Natural killer cell (primary cell): Measurements from ENCODE around the gene NAAA. TPM values are rescaled to one million over a fixed set of nuclear protein-coding genes. Genes with fewer than 3 reads are reported as not detected.
A peak's percentile ranks its signal among the peaks of the same experiment; 100 is the strongest.

Experiments
- ATAC-seq, 3 donors: fragments of 150-1000 bp in 2 of 3; fragments of 200-7000 bp in 1 of 3; cut with Tn5 transposase; 1 replicate in 1 of 3; 2 replicates in 2 of 3; pipeline ENCODE4 v1.10.0; 2021; ENCODE audit warnings: mild to moderate bottlenecking in 2 of 3, moderate library complexity in 2 of 3
- DNase-seq, 2 donors: peaks; one replicate each; pipeline versions ENCODE4 v3.0.0 to v3.0.0-alpha.2; 2013 to 2021; ENCODE audit warnings: mixed read lengths in 1 of 2
- H3K27ac ChIP-seq: one replicate; pipeline ENCODE4 v1.5.1; 2013; ENCODE audit warnings: mild to moderate bottlenecking, low read length
- H3K27me3 ChIP-seq: one replicate; pipeline ENCODE4 v1.6.1; 2013; ENCODE audit warnings: low read length; ENCODE audit not compliant: control insufficient read depth, insufficient read depth
- H3K36me3 ChIP-seq: one replicate; pipeline ENCODE4 v1.6.1; 2013; ENCODE audit warnings: low read length; ENCODE audit not compliant: control insufficient read depth, insufficient read depth
- H3K4me1 ChIP-seq: one replicate; pipeline ENCODE4 v1.6.1; 2013; ENCODE audit warnings: low read length; ENCODE audit not compliant: control insufficient read depth, insufficient read depth
- H3K4me3 ChIP-seq: one replicate; pipeline ENCODE4 v1.5.1; 2013; ENCODE audit warnings: low read length
- H3K9me3 ChIP-seq: one replicate; pipeline ENCODE4 v1.6.1; 2013; ENCODE audit warnings: low read length; ENCODE audit not compliant: control insufficient read depth, insufficient read depth
- H3K27ac Mint-ChIP-seq, 2 donors: one replicate each; pipeline ENCODE4 v1.8.0; 2022; ENCODE audit warnings: mild to moderate bottlenecking in 2 of 2, mixed read lengths in 2 of 2, moderate library complexity in 1 of 2
- H3K27me3 Mint-ChIP-seq, 2 donors: one replicate each; pipeline ENCODE4 v1.8.0; 2022; ENCODE audit warnings: low read depth in 2 of 2, mixed read lengths in 2 of 2
- H3K36me3 Mint-ChIP-seq: one replicate; pipeline ENCODE4 v1.8.0; 2022; ENCODE audit warnings: mixed read lengths
- H3K4me1 Mint-ChIP-seq, 2 donors: one replicate each; pipeline ENCODE4 v1.8.0; 2022; ENCODE audit warnings: mixed read lengths in 2 of 2
- H3K4me3 Mint-ChIP-seq: one replicate; pipeline ENCODE4 v1.8.0; 2022; ENCODE audit warnings: mild to moderate bottlenecking, moderate library complexity, mixed read lengths
- H3K9me3 Mint-ChIP-seq, 2 donors: one replicate each; pipeline ENCODE4 v1.8.0; 2022; ENCODE audit warnings: mixed read lengths in 2 of 2
- CTCF ChIP-seq: fragments of 200-600 bp; IDR thresholded peaks from one replicate; pipeline ENCODE4 v1.8.0; 2022; ENCODE audit warnings: antibody characterized with exemption
- WGBS: methylation state at CpG from one replicate; pipeline ENCODE4 v1.1.7; 2013; ENCODE audit warnings: missing lambda C conversion rate; ENCODE audit not compliant: insufficient coverage; 5-methylcytosine and 5-hydroxymethylcytosine counted together
- intact Hi-C: fragments of 100-400 bp; cut with micrococcal nuclease; formaldehyde crosslinking; loops from one replicate; pipeline ENCODE4 v1.14.2; 2022
- total RNA-seq, 4 donors: library from RNA; stranded (reverse); fragments of 120-200 nt in 1 of 4; gene quantifications; one replicate each; pipeline versions ENCODE4 v1.2.3 to v1.2.4, GENCODE V29; 2013 to 2022

The NAAA gene
- total RNA-seq, 3 donors from 2014 or later (not counting 1 experiment from before 2014, with no cell fraction given) = 37.8 to 56.3 (median 43.4) TPM

- intact Hi-C loops = no loop called here
- no peak overlapping the region for H3K4me3 ChIP-seq
- no peaks in the 10 kb centered on the region for H3K9me3 ChIP-seq
- H3K27ac ChIP-seq = no peak overlapping the region
- no peaks in the 10 kb centered on the region for H3K4me1 ChIP-seq
- no peak for TF ChIP-seq CTCF
- ATAC-seq (no peak), DNase-seq (no peak)
- no peaks in the 10 kb centered on the region for H3K4me1 Mint-ChIP-seq
- no peaks in the 10 kb centered on the region for H3K9me3 Mint-ChIP-seq
- H3K36me3 Mint-ChIP-seq = peaks cover 13% of the 10 kb centered on the region
- H3K27me3 ChIP-seq = no peaks in the 10 kb centered on the region
- no peak overlapping the region for H3K4me3 Mint-ChIP-seq
- WGBS = 63% methylated on average over 1 of the region's 1 CpG
- H3K27me3 Mint-ChIP-seq = no peaks in the 10 kb centered on the region
- H3K27ac Mint-ChIP-seq = peak overlapping the region in 1 of 2 donors; percentile 24
- H3K36me3 ChIP-seq = peaks cover 51% of the 10 kb centered on the region
These were observed 18.2 kb downstream of the NAAA start for GRCh38 chr4:75922588-75922987.

- Histone ChIP-seq H3K9me3 (no peaks in the 10 kb centered on the region), H3K27me3 (no peaks in the 10 kb centered on the region), H3K4me3 (no peak overlapping the region), H3K36me3 (peaks cover 54% of the 10 kb centered on the region), H3K4me1 (no peaks in the 10 kb centered on the region), H3K27ac (no peak overlapping the region)
- H3K27me3 Mint-ChIP-seq = no peaks in the 10 kb centered on the region
- no peak overlapping the region for H3K27ac Mint-ChIP-seq
- 100% methylated on average over 1 of the region's 2 CpGs for WGBS
- TF ChIP-seq CTCF = no peak
- no peak for DNase-seq
- peaks cover 13% of the 10 kb centered on the region for H3K36me3 Mint-ChIP-seq
- no peak for ATAC-seq
- H3K4me1 Mint-ChIP-seq = no peaks in the 10 kb centered on the region
- intact Hi-C loops = no loop called here
- no peaks in the 10 kb centered on the region for H3K9me3 Mint-ChIP-seq
- no peak overlapping the region for H3K4me3 Mint-ChIP-seq
These were observed 18.9 kb downstream of the NAAA start for GRCh38 chr4:75921910-75922309.

- Histone ChIP-seq H3K4me1 (no peaks in the 10 kb centered on the region), H3K27ac (no peak overlapping the region), H3K27me3 (no peaks in the 10 kb centered on the region), H3K4me3 (no peak overlapping the region), H3K36me3 (peaks cover 51% of the 10 kb centered on the region), H3K9me3 (no peaks in the 10 kb centered on the region)
- intact Hi-C loops = no loop called here
- DNase-seq (no peak), ATAC-seq (no peak)
- Mint-ChIP-seq H3K27ac (no peak overlapping the region), H3K4me3 (no peak overlapping the region), H3K4me1 (no peaks in the 10 kb centered on the region), H3K36me3 (peaks cover 10% of the 10 kb centered on the region), H3K27me3 (no peaks in the 10 kb centered on the region), H3K9me3 (no peaks in the 10 kb centered on the region)
- WGBS = 96% methylated on average over 4 of the region's 4 CpGs
- no peak for TF ChIP-seq CTCF
These were observed 20.5 kb downstream of the NAAA start for GRCh38 chr4:75920327-75920726.

GRCh38 chr4:75919920-75920319 is 20.9 kb downstream of the NAAA start:
- peaks cover 49% of the 10 kb centered on the region for H3K36me3 ChIP-seq
- no peaks in the 10 kb centered on the region for H3K9me3 Mint-ChIP-seq
- no peak overlapping the region for H3K27ac ChIP-seq
- TF ChIP-seq CTCF = no peak
- H3K4me1 Mint-ChIP-seq = no peaks in the 10 kb centered on the region
- no peaks in the 10 kb centered on the region for H3K27me3 Mint-ChIP-seq
- H3K9me3 ChIP-seq = no peaks in the 10 kb centered on the region
- no peak overlapping the region for H3K4me3 ChIP-seq
- H3K4me1 ChIP-seq = no peaks in the 10 kb centered on the region
- WGBS = 94% methylated on average over 3 of the region's 3 CpGs
- intact Hi-C loops = no loop called here
- H3K36me3 Mint-ChIP-seq = peaks cover 9% of the 10 kb centered on the region
- H3K27ac Mint-ChIP-seq = no peak overlapping the region
- ATAC-seq = no peak
- no peaks in the 10 kb centered on the region for H3K27me3 ChIP-seq
- no peak overlapping the region for H3K4me3 Mint-ChIP-seq
- DNase-seq = no peak
